Activated naive CD4-positive, alpha-beta T cell treated with anti-CD3 and anti-CD28 coated beads, Interleukin-2, amount 10 ng/mL, durations not matched to agents 7 days and 5 days (primary cell): ENCODE results near the gene PRKAR1B.

Experiments used
- CTCF ChIA-PET: fragments of 350-600 bp; sonication (Branson Sonifier 250); formaldehyde crosslinking; loops from one replicate; lab custom pipeline; 2021; ENCODE audit warnings: antibody characterized with exemption; lab: Charles Lee
- DNase-seq: peaks from one replicate; pipeline ENCODE4 v3.0.0-alpha.2; 2020
- H3K27ac Mint-ChIP-seq: one replicate; pipeline ENCODE4 v1.8.0; 2021; ENCODE audit warnings: mild to moderate bottlenecking, moderate library complexity, mixed read lengths
- H3K27me3 Mint-ChIP-seq: one replicate; pipeline ENCODE4 v1.8.0; 2021; ENCODE audit warnings: mild to moderate bottlenecking, mixed read lengths
- H3K36me3 Mint-ChIP-seq: one replicate; pipeline ENCODE4 v1.8.0; 2021; ENCODE audit warnings: mixed read lengths
- H3K4me1 Mint-ChIP-seq: one replicate; pipeline ENCODE4 v1.8.0; 2021; ENCODE audit warnings: mixed read lengths
- H3K4me3 Mint-ChIP-seq: one replicate; pipeline ENCODE4 v1.8.0; 2021; ENCODE audit warnings: mild to moderate bottlenecking, moderate library complexity, mixed read lengths
- H3K9me3 Mint-ChIP-seq: one replicate; pipeline ENCODE4 v1.8.0; 2021; ENCODE audit warnings: mixed read lengths

PRKAR1B gene

DNA sequence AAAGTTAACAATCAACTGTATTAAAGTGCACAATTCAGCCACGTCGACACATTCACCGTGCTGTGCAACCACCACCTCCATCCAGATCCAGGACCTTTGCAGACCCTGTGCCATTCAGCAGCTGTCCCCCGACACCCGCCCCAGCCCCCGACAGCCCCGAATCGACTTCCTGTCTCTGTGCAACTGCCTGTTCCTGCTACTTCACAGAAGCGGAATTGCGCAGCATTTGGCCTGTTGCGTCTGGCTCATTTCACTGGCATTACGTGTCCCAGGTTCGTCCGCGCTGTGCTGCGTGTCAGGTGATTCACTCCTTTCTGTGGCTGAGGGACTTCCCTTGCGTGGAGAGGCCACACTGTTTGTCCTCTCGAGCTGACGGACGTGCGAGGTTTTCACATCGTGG is 33.8 kb downstream of the PRKAR1B start:
- Mint-ChIP-seq H3K9me3 (peaks cover 22% of the 10 kb centered on the region), H3K27me3 (no peaks in the 10 kb centered on the region), H3K4me1 (no peaks in the 10 kb centered on the region), H3K36me3 (peaks cover 22% of the 10 kb centered on the region), H3K4me3 (no peak overlapping the region), H3K27ac (no peak overlapping the region)
- CTCF ChIA-PET: no interaction called here
- DNase-seq: no peak

GRCh38 chr7:691361-692045 is 35.6 kb downstream of the PRKAR1B start:
- Mint-ChIP-seq H3K9me3 (peaks cover 31% of the 10 kb centered on the region), H3K4me1 (no peaks in the 10 kb centered on the region), H3K4me3 (no peak overlapping the region), H3K36me3 (peaks cover 33% of the 10 kb centered on the region), H3K27me3 (no peaks in the 10 kb centered on the region), H3K27ac (no peak overlapping the region)
- CTCF ChIA-PET: no interaction called here
- DNase-seq: no peak

DNA sequence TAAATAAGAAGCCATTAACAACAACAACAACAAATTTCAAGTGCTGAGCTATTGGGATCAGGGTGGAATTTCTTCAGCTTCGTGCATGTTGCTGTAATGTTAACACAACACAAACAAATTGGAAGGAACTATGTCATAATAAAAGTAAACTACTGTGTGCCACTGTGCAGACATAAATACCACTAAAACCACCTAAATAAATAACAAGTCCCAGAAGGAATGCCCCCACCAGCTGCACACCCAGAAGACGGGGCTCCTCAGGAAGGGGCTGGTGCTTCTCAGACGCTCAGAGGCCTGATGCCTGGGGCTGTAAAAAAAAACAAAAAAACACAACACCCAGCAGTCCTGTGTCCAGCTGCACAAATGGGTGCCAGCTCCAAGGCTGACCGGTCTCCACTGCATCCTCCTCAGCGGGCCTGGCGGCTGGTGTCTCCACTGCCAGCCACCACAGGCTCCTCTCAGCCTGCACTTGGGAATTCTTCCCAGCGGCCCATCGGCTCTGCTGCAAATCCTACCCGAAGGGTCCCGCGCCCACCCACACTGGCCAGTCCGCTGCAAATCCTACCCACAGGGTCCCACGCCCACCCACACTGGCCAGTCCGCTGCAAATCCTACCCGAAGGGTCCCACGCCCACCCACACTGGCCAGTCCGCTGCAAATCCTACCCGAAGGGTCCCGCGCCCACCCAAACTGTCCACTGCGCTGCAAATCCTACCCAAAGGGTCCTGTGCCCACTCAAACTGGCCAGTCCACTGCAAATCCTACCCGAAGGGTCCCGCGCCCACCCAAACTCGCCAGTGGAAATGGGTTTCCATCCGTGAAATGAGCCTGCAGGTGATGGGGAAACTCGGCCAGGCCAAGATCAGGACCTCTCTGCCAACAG is 36.4 kb downstream of the PRKAR1B start:
- CTCF ChIA-PET: no interaction called here
- Mint-ChIP-seq H3K4me3 (no peak overlapping the region), H3K9me3 (peaks cover 36% of the 10 kb centered on the region), H3K27ac (no peak overlapping the region), H3K27me3 (no peaks in the 10 kb centered on the region), H3K4me1 (no peaks in the 10 kb centered on the region), H3K36me3 (peaks cover 37% of the 10 kb centered on the region)
- no peak for DNase-seq

DNA sequence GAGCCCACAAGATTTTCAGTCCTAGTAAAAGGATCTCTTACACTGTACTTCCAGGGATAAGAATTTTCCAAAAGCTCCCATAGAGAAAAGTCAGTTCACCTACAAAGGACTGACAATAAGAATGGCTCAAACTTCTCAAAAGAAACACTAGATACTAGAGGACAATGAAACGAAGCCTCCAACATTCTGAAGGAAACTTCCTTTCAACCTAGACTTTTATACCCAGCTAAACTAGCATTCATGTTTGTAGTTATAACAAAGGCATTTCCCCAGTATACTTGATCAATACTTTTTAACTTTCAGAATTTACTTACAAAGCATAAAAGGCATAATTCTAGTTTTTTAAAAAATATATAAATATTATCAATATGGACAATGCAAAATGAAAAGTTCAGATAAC is 41.5 kb downstream of the PRKAR1B start:
- Mint-ChIP-seq H3K27me3 (no peaks in the 10 kb centered on the region), H3K4me3 (no peak overlapping the region), H3K27ac (no peak overlapping the region), H3K4me1 (no peaks in the 10 kb centered on the region), H3K36me3 (peaks cover 44% of the 10 kb centered on the region), H3K9me3 (peaks cover 46% of the 10 kb centered on the region)
- CTCF ChIA-PET: no interaction called here
- DNase-seq: no peak

- no peak overlapping the region for H3K4me3 Mint-ChIP-seq
- H3K36me3 Mint-ChIP-seq: peaks cover 46% of the 10 kb centered on the region
- H3K27ac Mint-ChIP-seq: no peak overlapping the region
- CTCF ChIA-PET: no interaction called here
- no peaks in the 10 kb centered on the region for H3K4me1 Mint-ChIP-seq
- H3K9me3 Mint-ChIP-seq: peaks cover 43% of the 10 kb centered on the region
- no peaks in the 10 kb centered on the region for H3K27me3 Mint-ChIP-seq
- DNase-seq: no peak
These were observed 42.7 kb downstream of the PRKAR1B start for GRCh38 chr7:684416-684815.

GRCh38 chr7:683526-684205 is 43.4 kb downstream of the PRKAR1B start:
- no peak for DNase-seq
- Mint-ChIP-seq H3K27me3 (no peaks in the 10 kb centered on the region), H3K27ac (no peak overlapping the region), H3K4me3 (no peak overlapping the region), H3K9me3 (peaks cover 41% of the 10 kb centered on the region), H3K36me3 (peaks cover 48% of the 10 kb centered on the region), H3K4me1 (no peaks in the 10 kb centered on the region)
- CTCF ChIA-PET: interaction anchor here (0.7 kb wide), 1 partner anchor 20 kb away, joined by 3 read pairs; no protein-coding TSS in a partner anchor

GRCh38 chr7:682810-683209 is 44.3 kb downstream of the PRKAR1B start:
- Mint-ChIP-seq H3K36me3 (peaks cover 48% of the 10 kb centered on the region), H3K9me3 (peaks cover 36% of the 10 kb centered on the region), H3K4me3 (no peak overlapping the region), H3K27me3 (no peaks in the 10 kb centered on the region), H3K4me1 (no peaks in the 10 kb centered on the region), H3K27ac (no peak overlapping the region)
- CTCF ChIA-PET: no interaction called here
- no peak for DNase-seq

DNA sequence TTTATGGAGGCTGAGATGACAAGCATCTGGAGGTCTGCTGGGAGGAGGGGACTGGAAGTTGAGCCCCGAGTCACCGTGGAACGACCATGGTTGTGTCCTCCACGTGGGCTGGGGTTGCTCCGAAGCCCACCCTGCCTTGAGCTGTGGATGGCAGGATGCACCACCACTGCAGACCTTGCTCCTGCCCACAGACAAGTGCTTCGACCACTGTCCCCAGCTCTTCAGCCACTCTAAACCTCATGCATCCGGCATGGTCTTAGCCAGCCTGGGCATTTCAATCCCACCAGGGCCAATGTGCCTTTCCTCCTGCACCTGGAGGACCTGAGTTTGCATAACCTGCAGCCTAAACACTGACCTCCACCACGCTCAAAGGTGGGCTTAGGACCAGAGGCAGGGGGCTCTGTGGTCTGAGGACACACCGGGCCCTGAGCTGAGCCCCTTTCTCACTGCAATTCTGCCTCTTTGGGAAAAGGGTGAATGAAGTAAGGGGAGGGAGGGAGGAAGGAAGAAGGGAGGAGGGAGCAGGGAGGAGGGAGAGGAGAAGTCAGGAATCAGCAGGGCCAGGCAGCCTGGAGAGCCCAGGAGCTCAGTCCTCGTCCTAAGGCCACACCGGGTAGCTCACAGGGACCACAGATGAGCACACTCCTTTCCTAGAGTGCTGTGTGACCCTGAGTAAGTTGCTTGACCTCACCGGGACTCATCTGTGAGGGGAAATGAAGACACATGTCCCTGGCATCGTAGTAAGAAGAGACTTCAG is 45.4 kb downstream of the PRKAR1B start:
- H3K27me3 Mint-ChIP-seq: no peaks in the 10 kb centered on the region
- no peaks in the 10 kb centered on the region for H3K4me1 Mint-ChIP-seq
- H3K4me3 Mint-ChIP-seq: no peak overlapping the region
- no peak for DNase-seq
- CTCF ChIA-PET: interaction anchor here (0.6 kb wide), 1 partner anchor 323 kb away, joined by 3 read pairs; no protein-coding TSS in a partner anchor
- H3K36me3 Mint-ChIP-seq: peaks cover 44% of the 10 kb centered on the region
- H3K9me3 Mint-ChIP-seq: peaks cover 29% of the 10 kb centered on the region
- no peak overlapping the region for H3K27ac Mint-ChIP-seq

DNA sequence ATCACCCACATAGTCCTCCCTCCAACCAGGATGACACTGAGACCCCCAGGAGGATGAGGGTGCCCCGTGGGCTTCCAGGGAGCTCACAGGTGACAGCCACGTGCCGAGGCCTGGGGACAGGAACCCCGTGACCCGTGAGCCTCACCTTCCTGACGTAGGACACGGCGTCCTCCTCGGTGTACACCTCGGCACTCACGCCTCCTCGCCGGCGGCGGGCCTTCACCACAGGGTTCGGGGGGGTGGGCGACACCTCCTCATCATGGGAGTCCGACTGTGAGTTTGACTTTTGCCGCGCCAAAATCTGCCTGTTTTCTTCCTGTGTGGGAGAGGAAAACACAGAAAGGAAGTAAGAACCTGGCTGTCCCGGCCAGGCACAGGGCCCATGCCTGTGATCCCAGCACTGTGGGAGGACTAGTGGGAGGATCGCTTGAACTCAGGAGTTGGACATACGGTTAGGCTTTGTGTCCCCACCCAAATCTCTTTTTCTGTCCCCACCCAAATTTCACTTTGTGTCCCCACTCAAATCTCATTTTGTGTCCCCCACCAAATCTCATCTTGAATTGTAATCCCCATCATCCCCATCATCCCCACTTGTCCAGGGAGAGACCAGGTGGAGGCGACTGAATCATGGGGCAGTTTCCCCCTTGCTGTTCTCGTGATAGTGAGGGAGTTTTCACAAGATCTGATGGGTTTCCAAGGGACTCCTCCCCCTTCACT is 46.5 kb downstream of the PRKAR1B start:
- H3K4me3 Mint-ChIP-seq: no peak overlapping the region
- CTCF ChIA-PET: no interaction called here

DNA sequence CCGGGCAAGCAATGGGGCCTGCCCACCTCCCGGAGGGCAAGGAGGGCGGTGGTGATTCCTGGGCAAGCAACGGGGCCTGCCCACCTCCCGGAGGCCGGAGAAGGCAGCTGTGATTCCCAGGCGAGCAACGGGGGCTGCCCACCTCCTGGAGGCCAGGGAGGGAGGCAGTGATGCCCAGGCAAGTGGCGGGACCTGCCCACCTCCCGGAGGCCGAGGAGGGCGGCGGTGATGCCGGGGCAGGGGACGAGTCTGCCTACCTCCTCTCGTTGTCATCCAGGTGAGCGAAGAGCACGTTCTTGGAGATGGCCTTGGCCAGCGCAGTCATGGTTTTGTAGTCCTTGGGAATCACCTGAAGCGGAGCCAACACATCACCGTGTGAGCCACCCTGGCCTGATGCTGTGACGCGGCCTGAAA is 50.1 kb downstream of the PRKAR1B start:
- Mint-ChIP-seq H3K36me3 (peaks cover 51% of the 10 kb centered on the region), H3K27ac (no peak overlapping the region), H3K4me3 (no peak overlapping the region), H3K27me3 (no peaks in the 10 kb centered on the region), H3K9me3 (peaks cover 16% of the 10 kb centered on the region), H3K4me1 (no peaks in the 10 kb centered on the region)
- CTCF ChIA-PET: no interaction called here
- DNase-seq: no peak

More for the DNA sequence above, 46.5 kb downstream of the PRKAR1B start:
- Mint-ChIP-seq H3K27ac (no peak overlapping the region), H3K27me3 (no peaks in the 10 kb centered on the region), H3K9me3 (peaks cover 22% of the 10 kb centered on the region), H3K36me3 (peaks cover 48% of the 10 kb centered on the region), H3K4me1 (no peaks in the 10 kb centered on the region)
- DNase-seq: no peak

GRCh38 chr7:676246-676971 is 50.7 kb downstream of the PRKAR1B start:
- no peaks in the 10 kb centered on the region for H3K4me1 Mint-ChIP-seq
- no peaks in the 10 kb centered on the region for H3K27me3 Mint-ChIP-seq
- H3K4me3 Mint-ChIP-seq: no peak overlapping the region
- H3K9me3 Mint-ChIP-seq: peaks cover 15% of the 10 kb centered on the region
- H3K36me3 Mint-ChIP-seq: peaks cover 53% of the 10 kb centered on the region
- no peak overlapping the region for H3K27ac Mint-ChIP-seq
- DNase-seq: no peak
- CTCF ChIA-PET: no interaction called here

DNA sequence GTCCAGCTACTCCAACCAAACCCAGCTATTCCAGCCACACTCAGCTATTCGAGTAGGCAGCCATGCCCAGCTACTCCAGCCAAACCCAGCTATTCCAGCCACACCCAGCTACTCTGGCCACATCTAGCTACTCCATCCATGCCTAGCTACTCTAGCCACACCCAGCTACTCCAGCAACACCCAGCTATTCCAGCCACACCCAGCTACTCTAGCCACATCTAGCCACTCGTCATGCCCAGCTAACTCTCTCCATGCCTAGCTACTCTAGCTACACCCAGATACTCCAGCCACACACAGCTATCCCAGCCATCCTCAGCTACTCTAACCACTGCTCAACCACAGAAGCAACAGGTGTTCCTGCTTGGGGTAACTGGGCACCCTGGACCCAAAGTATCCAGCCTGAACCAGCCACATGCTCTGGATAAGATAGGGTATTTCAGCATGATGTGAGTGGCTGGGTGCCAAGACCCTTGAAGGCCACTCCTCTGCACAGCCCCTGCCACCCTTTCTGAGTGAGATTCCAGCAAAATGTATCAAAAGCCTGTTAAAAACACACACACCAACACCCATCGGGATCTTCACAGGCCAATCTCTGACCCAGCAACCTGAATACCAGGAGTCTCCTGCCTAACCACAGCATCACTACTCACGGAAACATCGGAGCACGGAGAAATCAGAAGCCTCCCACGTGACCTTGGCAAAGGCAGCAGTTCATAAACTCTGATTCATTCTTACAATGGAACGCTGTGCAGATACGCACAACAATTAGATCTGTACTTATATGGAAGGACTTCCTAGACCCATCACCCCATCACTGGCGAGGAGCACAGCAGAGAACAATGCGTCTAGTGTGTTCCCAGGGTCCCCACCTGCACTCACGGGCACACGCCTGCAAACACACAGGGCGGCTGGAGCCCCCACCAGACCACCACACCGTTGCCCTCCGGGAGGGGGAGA is 52.3 kb downstream of the PRKAR1B start:
- Mint-ChIP-seq H3K4me3 (no peak overlapping the region), H3K27me3 (no peaks in the 10 kb centered on the region), H3K9me3 (peaks cover 11% of the 10 kb centered on the region), H3K4me1 (no peaks in the 10 kb centered on the region), H3K27ac (peak overlapping the region; percentile 21), H3K36me3 (peaks cover 43% of the 10 kb centered on the region)
- no peak for DNase-seq
- CTCF ChIA-PET: interaction anchor here (1.3 kb wide), 1 partner anchor 354 kb away, joined by 3 read pairs; no protein-coding TSS in a partner anchor
